NCI-H2107 treated with DMSO at 0.1 percent for 48 hours (cell line): ENCODE measurements around the gene ZNF555.

Experiments used
- DNase-seq: peaks from one replicate; lab custom pipeline; 2025; ENCODE audit not compliant: unreplicated experiment; lab: John Stamatoyannopoulos, UW

ZNF555 gene

DNA sequence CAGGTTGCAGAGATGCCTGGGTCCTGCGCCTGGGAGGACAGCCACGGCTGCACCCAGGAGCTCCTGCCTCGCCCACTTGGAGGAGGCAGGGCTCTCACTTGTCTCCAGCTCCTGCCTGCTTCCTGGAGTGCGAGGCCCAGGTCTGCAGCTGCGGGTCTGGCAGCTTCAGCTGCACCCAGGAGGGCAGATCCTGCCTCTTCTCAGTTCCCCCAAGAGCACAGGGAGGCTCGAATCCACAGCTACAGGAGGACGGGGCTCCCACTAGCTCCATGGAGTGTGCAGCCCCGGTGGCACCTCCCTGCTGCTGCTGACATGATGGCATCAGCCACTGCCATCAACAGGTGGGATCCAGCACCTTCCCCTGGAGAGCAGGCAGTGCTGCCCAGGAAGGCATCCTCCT, 17.1 kb upstream of the ZNF555 start:
- DNase-seq, result no peak

DNA sequence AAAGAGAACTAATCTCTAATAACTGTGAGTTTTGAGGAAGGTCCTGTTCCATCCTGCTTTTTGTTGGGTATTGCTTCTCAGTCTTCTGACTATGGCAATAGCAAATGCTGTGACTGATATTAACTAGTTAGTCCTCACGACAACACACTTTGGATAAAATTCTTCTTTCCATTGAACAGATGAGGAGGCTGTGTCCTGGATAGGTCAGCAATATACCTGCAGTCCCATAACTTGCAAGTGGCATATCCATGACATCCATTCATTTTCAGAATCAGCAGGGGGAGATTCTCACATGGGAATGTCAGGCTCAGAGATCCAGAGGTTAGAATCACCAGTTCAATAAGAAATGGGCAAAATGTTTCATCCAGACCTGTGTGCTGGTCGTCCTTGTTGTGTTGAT, 14.3 kb upstream of the ZNF555 start:
- no peak for DNase-seq

DNA sequence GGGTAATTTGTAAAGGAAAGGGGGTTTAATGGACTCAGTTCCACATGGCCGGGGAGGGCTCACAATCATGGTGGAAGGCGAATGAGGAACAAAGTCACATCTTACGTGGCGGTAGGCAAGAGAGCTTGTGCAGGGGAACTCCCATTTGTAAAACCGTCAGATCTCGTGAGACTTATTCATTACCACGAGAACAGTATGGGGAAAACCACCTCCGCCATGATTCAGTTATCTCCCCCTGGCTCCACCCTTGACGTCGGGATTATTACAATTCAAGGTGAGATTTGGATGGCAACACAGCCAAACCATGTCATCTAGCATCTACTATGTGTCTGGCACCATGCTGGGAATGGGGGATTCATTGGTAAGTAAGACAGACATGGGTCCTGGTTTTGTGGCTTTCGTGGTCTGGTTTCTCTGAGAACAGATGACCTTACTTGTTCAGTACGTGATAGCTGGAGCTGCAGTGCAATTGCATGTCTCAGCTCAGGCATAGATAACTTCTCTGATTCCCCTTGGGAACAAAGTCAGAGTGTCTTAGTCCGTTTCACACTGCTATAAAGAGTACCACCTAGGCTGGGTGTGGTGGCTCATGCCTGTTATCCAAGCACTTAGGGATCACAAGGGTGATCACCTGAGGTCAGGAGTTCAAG, 13.3 kb upstream of the ZNF555 start:
- DNase-seq, result no peak

DNA sequence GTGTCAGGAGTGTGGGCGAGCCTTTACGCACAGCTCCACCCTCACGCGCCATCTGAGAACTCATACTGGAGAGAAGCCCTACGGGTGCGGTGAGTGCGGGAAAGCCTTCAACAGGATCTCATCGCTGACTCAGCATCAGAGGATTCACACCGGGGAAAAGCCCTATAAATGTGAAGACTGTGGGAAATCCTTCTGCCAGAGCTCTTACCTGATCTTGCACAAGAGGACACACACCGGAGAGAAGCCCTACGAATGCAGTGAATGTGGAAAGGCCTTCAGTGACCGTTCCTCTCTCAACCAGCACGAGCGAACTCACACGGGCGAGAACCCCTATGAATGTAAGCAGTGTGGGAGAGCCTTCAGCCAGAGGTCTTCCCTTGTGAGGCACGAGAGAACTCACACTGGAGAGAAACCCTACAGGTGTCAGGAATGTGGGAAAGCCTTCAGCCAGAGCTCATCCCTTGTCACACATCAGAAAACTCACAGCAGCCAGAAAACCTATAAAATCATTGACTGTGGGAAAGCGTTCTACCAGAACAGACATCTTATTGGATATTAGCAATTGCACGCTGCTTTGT, 6.9 kb upstream of the ZNF555 start:
- no peak for DNase-seq

DNA sequence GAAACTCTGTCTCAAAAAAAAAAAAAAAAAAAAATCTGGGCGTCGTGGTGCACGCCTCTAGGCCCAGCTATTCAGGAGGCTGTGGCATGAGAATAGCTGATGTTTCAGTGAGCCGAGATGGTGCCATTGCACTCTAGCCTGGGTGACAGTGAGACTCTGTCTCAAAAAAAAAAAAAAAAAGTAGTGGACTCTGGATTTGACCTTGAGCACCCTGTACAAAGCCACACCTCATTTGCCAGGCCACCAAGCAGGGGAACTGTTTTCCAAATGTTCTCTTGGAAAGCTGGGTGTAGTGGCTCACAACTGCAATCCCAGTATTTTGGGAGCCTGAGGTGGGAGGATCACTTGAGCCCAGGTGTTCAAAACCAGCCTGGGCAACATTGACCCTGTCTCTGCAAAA, 3.8 kb upstream of the ZNF555 start:
- DNase-seq, result no peak

DNA sequence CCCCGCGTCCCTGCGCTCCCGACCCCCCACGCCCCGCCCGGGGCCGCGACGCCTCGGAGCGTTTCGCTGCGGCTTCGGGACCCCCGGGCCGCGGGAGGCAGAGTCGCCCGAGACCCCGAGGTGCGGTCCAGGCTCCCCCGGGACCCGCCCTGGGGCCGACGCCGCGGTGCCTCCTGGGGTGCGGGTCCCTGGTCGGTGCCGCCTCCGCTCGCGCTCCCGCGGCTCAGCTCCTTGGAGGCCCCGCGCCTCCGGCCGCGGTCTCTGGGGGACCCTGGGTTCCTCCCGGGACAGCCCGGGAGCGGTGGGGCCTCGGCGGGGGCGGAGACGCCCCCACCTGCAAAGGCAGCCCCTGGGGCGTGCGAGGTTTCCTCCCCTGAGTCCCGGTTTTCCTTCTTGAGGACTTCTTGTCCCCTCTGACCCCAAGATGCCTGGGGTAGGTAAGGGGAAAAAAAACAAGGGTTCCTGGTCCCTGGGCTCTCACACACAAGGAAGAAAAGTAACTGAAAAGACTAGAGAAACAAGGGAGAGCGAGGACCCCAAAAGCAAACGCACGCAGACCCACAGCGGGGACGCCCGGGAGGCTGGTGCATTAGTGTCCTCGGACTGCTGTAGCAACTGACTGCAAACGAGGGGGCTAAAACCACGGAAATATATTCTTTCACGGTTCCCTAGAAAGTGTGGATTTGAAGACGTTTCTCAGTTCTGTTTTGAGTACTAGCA, 740 bp downstream of the ZNF555 start:
- no peak for DNase-seq

DNA sequence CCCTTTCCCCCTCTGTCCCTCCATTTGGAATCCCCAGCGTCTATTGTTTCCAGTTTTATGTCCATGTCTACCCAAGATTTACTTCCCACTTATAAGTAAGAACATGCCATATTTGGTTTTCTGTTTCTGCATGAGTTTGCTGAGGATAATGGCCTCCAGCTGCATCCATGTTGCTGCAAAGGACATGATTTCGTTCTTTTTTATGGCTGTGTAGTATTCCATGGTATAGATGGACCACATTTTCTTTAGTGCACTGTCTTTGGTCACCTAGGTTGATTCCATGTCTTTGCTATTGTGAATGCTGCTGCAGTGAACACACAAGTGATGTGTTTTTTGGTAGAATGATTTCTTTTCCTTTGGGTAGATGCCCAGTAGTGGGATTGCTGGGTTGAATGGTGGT, 3.8 kb downstream of the ZNF555 start:
- DNase-seq, result no peak

DNA sequence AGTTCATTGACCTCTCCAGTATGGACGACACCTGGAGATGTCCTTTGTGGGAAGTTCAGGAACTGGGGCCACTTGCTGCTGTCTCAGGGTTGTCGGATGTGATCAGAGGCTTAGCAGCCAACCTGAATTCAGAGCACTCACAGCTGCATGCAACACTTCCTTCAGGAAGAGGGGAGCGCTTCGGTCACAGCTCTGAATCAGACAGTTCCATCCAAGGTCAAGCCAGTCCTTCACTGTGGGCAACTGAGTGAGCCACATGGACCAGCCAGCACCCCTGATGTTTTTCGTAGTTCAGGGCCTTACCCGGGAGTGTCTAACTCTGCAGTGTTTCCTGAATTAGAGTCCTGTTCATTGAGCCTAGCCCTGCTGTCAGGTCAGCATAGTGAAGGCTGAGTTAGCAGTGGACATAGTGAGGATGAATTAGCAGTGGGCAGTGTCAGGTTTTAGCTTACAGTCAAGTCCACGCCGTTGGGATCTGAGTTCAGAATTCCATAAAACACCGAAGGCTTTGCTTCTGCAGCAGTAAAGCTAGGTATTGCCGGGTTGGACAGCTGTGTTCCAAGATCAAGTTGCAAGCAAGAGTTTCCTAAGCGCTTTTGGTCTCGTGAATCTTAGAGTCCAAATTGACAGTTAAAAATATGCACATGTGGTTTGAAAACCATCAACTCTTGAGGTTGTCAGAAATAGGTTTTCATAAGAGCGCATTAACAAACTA, 5.1 kb downstream of the ZNF555 start:
- DNase-seq, result no peak

DNA sequence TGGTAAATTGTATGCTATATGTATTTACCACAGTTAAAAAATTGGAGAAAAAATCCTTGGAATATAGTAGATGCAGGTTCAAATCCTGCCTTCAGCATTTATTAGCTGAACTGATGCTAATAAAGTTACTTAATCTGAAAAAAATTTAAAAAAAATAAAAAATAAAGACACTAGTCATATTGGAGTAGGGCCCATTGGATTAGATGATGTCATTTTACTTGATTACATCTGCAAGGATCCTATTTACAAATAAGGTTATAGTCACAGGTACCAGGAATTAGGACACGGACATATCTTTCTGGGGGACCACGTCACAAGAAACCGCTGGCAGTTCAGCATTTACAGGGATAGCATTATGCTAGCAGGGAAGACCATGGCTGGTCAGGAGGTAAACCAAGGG, 6.2 kb downstream of the ZNF555 start:
- no peak for DNase-seq

DNA sequence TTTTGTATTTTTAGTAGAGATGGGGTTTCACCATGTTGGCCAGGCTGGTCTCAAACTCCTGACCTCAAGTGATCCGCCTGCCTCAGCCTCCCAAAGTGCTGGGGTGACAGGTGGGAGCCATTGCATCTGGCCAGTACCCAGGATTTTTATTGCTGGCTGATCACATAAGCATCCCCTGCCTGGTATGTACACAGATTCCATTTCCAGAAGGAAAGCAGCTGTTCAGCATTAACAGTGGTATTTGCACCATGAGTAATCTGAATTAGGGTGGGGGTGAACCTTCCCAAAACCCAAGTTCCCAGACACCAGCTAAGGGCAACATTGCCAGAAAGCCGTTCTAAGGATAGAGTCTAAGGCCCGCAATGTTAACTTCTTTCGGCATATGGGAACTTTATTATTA, 7.3 kb downstream of the ZNF555 start:
- DNase-seq, result no peak

DNA sequence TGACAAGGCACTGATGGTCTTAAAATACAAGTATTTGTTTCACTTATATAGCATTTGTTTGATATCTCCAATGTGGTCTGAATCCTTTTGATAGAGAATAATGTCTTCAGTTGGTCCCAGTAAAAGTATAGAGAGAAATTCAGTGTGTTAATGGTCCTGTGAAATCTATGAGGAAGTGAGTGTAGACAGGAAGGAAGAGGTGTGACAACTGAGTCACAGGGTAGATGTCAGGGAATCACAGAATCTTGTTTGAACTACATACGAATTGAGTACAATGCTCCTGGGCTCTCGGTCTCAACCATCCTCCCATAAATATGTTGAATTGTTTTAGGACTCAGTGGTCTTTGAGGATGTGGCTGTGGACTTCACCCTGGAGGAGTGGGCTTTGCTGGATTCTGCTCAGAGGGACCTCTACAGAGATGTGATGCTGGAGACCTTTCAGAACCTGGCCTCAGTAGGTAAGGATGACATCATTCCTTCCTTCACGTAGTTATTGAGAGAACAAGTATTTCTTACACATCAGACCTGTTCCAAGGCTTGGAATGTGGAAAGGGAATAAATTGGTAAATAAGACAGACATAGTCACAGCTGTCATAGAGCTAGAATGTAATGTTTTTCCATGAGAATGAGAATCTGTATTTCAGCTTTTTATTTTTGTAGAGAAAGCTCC, 9.1 kb downstream of the ZNF555 start:
- no peak for DNase-seq

DNA sequence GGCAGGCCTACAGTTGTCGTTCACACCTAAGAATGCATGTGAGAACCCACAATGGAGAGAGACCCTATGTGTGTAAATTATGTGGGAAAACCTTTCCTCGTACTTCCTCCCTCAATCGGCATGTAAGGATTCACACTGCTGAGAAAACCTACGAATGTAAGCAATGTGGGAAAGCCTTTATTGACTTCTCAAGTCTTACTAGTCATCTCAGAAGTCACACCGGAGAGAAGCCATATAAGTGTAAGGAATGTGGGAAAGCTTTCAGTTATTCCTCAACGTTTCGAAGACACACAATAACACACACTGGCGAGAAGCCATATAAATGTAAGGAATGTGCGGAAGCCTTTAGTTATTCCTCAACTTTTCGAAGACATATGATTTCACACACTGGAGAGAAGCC, 11.3 kb downstream of the ZNF555 start:
- no peak for DNase-seq

DNA sequence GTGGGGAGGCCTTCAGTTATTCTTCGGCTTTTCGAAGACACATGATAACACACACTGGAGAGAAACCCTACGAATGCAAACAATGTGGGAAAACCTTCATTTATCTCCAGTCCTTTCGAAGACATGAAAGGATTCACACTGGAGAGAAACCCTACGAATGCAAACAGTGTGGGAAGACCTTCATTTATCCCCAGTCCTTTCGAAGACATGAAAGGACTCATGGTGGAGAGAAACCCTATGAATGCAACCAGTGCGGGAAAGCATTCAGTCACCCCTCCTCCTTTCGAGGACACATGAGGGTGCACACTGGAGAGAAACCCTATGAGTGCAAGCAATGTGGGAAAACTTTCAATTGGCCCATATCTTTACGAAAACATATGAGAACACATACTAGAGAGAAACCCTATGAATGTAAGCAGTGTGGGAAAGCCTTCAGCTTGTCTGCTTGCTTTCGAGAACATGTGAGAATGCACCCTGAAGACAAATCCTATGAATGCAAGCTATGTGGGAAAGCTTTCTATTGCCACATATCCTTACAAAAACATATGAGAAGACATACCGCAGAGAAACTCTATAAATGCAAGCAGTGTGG, 11.8 kb downstream of the ZNF555 start:
- DNase-seq, result no peak

DNA sequence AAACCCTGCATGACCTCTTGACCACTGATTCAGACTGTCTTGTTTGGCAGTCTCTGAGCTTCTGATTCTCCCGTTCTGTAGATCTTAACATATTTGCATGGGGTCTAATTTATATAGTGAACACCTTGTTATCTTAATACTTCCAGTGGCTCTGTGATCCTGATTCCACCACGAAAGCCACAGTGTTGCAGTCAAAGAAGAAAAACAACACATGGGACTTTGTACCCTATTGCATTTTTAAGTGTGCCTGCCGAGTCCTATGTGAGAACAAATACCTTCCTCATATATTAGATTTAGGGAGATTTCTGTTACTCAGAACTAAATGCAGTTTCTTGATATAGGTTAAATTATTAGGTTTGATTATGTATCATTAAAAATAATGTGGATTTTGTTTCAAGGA, 13.6 kb downstream of the ZNF555 start:
- no peak for DNase-seq

DNA sequence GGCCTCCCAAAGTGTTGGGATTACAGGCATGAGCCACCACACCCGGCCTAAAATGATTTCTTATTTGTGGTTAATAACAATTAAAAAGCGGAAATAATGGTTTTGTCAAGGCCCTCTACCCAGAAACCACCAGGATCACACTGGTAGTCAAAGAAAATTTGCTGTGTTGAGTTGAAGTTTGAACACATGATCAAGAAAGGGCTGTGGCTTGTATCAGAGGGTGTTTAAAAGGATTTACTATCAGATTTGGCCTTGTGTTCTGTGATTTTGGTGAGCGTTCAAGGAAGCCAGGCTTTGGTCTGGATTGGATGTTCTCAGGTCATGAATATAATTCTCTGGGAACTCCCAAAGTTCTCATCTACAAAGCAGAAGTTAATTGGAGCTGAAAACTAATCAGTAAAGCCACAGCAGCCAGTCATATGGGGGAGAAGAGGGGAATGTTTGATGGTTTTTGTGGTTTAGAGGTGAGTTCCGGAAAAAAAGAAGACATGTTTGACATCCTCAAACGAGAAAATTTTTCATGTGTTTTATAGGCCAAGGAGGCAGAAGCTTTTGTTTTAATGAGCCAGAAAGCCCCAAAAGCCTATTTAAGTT, 15.3 kb downstream of the ZNF555 start:
- DNase-seq, result no peak

DNA sequence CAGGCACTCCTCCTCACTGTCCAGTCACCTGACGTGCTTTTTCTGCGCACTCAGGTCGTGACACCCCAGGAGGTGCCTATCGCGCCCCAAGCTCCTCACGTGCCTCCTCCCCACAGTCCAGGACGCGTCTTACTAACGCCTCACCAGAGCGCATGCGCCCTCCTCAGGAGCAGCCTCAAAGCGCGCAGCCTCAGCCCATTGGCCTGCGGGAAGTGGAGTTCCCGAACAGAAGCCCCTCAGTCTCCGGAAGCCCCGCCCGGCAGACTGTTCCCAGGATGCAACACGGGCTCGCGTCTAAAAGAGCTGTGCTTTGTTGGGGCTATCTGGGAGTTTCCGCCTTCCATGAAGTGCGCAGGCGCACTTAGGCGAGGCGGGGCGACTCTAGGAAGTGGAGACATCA, 17.6 kb downstream of the ZNF555 start:
- DNase-seq, result no peak

DNA sequence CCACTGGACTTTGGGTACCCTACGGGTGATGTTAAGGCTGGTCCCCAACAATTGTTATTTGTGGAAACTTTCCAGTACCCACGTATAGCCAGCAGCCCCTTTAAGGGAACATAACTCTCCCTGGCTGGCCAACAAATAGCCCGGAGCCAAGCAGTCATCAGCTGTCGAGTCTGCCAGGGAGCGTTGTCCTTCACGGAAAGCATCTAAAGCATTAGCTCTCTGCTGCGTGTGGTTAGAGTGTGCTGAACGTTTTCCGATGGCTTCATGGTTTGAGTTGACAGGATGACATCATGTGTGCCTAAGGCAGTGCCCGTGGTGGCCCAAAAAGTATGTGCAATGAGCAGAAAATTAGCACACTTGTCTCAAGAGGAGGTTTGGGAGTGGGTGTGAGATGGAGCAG, 22.5 kb downstream of the ZNF555 start:
- no peak for DNase-seq

DNA sequence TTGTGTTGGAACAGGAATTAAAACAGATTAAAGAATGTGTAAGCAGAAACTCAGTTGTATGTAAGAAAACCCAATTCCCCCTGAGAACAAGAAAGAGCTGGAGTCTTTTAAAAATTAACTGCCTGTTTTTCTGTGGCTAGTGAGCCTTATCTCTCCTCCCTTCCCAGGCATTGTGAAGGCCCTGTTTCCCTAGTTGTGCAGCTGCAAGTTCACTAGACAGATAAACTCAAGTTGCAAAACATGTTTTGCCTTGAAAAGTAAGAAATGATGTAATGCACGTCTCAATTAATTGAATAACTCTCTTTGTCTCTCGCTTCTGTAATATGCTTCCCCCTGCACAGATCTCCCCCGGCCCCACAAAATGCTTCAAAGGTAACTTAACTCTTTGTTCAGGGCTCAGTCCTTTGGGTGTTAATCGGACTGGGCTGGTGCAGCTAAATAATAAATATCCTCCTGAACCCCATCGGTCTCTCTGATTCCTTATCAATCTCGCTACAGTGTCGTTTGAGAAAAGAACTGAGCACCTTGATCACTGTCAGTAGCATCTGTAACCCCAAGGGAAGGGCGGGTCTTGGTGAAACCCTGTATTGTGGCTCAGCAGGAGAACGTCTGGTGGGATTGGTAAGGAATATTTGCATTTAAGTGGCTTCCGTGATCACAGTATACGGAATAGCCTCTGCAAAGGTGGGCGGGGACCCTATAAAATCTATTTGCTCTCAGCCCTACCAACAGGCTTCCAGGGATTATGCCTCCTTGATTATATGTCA, 24.2 kb downstream of the ZNF555 start:
- DNase-seq, result no peak

DNA sequence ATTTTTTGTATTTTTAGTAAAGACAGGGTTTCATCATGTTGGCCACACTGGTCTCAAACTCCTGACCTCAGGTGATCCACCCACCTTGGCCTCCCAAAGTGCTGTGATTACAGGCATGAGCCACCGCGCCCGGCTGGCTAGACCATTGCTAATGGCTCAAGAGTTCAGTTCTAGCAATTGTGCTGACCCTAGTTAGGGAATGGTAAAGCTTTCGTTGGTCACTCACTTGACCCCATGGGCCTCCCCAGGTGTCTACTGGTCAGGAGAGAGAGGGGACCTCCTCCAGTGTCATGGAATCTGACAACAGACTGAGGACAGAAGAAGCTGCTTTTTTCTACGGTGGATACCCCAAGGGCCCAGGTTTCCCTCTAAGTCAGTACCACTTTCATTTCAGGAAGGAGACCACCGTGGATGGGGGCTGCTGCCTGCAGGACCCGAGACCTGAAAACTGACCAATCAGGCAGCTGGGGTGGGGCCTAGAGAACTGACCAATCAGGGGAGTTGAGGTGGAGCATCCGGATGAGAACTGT, 25.3 kb downstream of the ZNF555 start:
- DNase-seq, result no peak
